T-cell (primary cell): ENCODE data around the gene IST1. TPM values are rescaled to one million over a fixed set of nuclear protein-coding genes. Genes with fewer than 3 reads are reported as not detected.

Source experiments
- ATAC-seq, 4 experiments: fragments of 200-7000 bp in 3 of 4; fragments of 150-1000 bp in 1 of 4; cut with Tn5 transposase; replicated peaks in 1 of 4; 1 replicate in 3 of 4; 2 replicates in 1 of 4; pipeline ENCODE4 v1.10.0; 2021; ENCODE audit warnings: moderate library complexity in 3 of 4, mild to moderate bottlenecking in 2 of 4, moderate number of reproducible peaks in 1 of 4
- CTCF ChIA-PET, 2 donors: fragments of 300-600 bp; sonication (Branson Sonifier 250); formaldehyde crosslinking; loops; one replicate each; lab custom pipeline; 2022; ENCODE audit warnings: antibody characterized with exemption in 2 of 2; lab: Charles Lee
- POLR2A ChIA-PET, 2 donors: fragments of 300-600 bp; sonication (Branson Sonifier 250); formaldehyde crosslinking; loops; one replicate each; lab custom pipeline; 2022; ENCODE audit warnings: antibody characterized with exemption in 2 of 2; lab: Charles Lee
- DNase-seq, 35 experiments: peaks; one replicate each; pipeline versions ENCODE4 v3.0.0 to v3.0.0-alpha.2; 2013 to 2023
- H3K27ac ChIP-seq: one replicate; pipeline ENCODE4 v1.5.1; 2013; ENCODE audit warnings: low read length
- H3K27me3 ChIP-seq, 2 experiments: replicated peaks in 1 of 2; 1 replicate in 1 of 2; 2 replicates in 1 of 2; pipeline versions ENCODE4 v1.6.1 to v1.7.0; 2013; ENCODE audit warnings: low read length in 1 of 2, mixed read lengths in 1 of 2; ENCODE audit not compliant: control insufficient read depth in 2 of 2, insufficient read depth in 2 of 2; ENCODE audit errors: extremely low read depth in 1 of 2
- H3K36me3 ChIP-seq, 2 donors: 1 replicate in 1 of 2; 2 replicates in 1 of 2; pipeline versions ENCODE4 v1.6.1 to v1.7.0; 2013; ENCODE audit warnings: low read length in 1 of 2; ENCODE audit not compliant: control insufficient read depth in 2 of 2, insufficient read depth in 1 of 2; ENCODE audit errors: extremely low read depth in 1 of 2
- H3K4me1 ChIP-seq, 2 experiments: 1 replicate in 1 of 2; 2 replicates in 1 of 2; pipeline versions ENCODE4 v1.6.1 to v1.7.0; 2013; ENCODE audit warnings: low read length in 2 of 2, mixed read lengths in 1 of 2; ENCODE audit not compliant: insufficient read depth in 2 of 2, control insufficient read depth in 1 of 2; ENCODE audit errors: extremely low read depth in 1 of 2
- H3K4me3 ChIP-seq, 2 donors: 1 replicate in 1 of 2; 2 replicates in 1 of 2; pipeline versions ENCODE4 v1.5.1 to v1.7.0; 2013; ENCODE audit warnings: mild to moderate bottlenecking in 2 of 2, low read length in 1 of 2, moderate library complexity in 1 of 2; ENCODE audit not compliant: control insufficient read depth in 1 of 2; ENCODE audit errors: extremely low read depth in 1 of 2
- H3K9me3 ChIP-seq: 2 replicates; pipeline ENCODE4 v1.7.0; 2013
- H3K27ac Mint-ChIP-seq, 2 donors: one replicate each; pipeline ENCODE4 v1.8.0; 2020 to 2021; ENCODE audit warnings: mild to moderate bottlenecking in 2 of 2, mixed read lengths in 2 of 2
- H3K27me3 Mint-ChIP-seq, 2 donors: one replicate each; pipeline ENCODE4 v1.8.0; 2021 to 2022; ENCODE audit warnings: mixed read lengths in 2 of 2
- H3K36me3 Mint-ChIP-seq: one replicate; pipeline ENCODE4 v1.8.0; 2021; ENCODE audit warnings: mixed read lengths
- H3K4me1 Mint-ChIP-seq, 3 donors: one replicate each; pipeline ENCODE4 v1.8.0; 2020 to 2022; ENCODE audit warnings: mixed read lengths in 3 of 3, mild to moderate bottlenecking in 1 of 3
- H3K4me3 Mint-ChIP-seq, 3 donors: one replicate each; pipeline ENCODE4 v1.8.0; 2020 to 2022; ENCODE audit warnings: mild to moderate bottlenecking in 3 of 3, mixed read lengths in 3 of 3, moderate library complexity in 3 of 3
- H3K9me3 Mint-ChIP-seq, 3 donors: one replicate each; pipeline ENCODE4 v1.8.0; 2020 to 2022; ENCODE audit warnings: mixed read lengths in 3 of 3
- WGBS: methylation state at CpG from one replicate; pipeline ENCODE4 v1.1.5; 2013; ENCODE audit warnings: missing lambda C conversion rate; ENCODE audit not compliant: insufficient coverage; 5-methylcytosine and 5-hydroxymethylcytosine counted together
- total RNA-seq, 35 experiments: library from RNA in 6 of 35; stranded (reverse) in 6 of 35; fragments of 120-200 nt in 1 of 35; gene quantifications; one replicate each; pipeline versions ENCODE4 v1.2.1 to v1.2.4 and lab custom pipeline; 2013 to 2026

Gene IST1
- total RNA-seq, 5 donors from 2014 or later (not counting 1 experiment from before 2014, with no cell fraction given) = 249 to 278 (median 263) TPM

DNA sequence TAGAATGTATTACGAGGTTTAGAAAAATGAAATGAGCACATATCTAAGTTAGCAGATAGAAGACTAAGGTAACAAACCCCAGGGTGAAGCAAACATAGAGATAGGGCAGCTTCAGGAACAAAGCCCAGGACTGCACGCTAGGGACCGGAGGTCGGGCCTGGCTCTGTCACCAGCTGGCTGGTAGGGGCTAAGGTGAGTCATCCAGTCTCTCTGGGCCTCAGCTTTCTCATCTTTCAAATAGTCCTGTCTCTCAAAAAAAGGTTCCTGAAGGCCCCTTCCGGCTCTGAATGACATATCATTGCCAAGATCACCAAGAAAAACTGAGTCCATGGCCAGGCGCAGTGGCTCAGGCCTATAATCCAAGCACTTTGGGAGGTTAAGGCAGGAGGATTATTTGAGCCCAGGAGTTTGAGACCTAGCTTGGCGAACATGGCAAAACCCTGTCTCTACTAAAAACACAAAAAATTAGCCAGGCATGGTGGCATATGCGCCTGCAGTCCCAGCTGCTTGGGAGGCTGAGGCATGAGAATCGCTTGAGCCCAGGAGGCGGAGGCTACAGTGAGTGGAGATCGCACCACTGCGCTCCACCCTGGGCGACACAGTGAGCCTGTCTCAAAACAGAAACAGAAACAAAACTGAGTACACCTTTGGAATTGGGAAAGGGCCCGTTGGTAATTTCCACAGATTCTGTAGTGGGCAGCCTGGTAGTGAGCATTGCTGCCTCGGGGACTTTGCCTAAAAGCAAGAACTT, 78.9 kb downstream of the IST1 start:
- POLR2A ChIA-PET = interaction anchor here in 1 of 2 donors (0.7 kb wide), 1 partner anchor 81 kb away, joined by 4 read pairs; no protein-coding TSS in a partner anchor
- no peaks in the 10 kb centered on the region for H3K4me1 Mint-ChIP-seq
- no peak overlapping the region for H3K27ac Mint-ChIP-seq
- Histone ChIP-seq H3K4me3 (no peak overlapping the region), H3K36me3 (no peaks in the 10 kb centered on the region), H3K27me3 (no peaks in the 10 kb centered on the region), H3K4me1 (no peaks in the 10 kb centered on the region), H3K9me3 (no peaks in the 10 kb centered on the region), H3K27ac (no peak overlapping the region)
- CTCF ChIA-PET = no interaction called here
- 89% methylated on average over 10 of the region's 15 CpGs for WGBS
- ATAC-seq (no peak), DNase-seq (no peak)
- H3K4me3 Mint-ChIP-seq = no peak overlapping the region
- H3K36me3 Mint-ChIP-seq = no peaks in the 10 kb centered on the region
- peaks cover 0 to 3% of the 10 kb centered on the region in 2 donors for H3K27me3 Mint-ChIP-seq
- H3K9me3 Mint-ChIP-seq = no peaks in the 10 kb centered on the region

Other genes with a start within 250 kb of the IST1 start
- 1 to 10 TPM; 7.6 to 9.9 (median 9.3) TPM for gene PHLPP2, start 170.8 kb upstream of the IST1 start, total RNA-seq
- gene AP1G1, start 86.7 kb upstream of the IST1 start, total RNA-seq = 100 to 1,000 TPM in 3 of 5 donors, 10 to 100 TPM in 2; 96.6 to 152 (median 101) TPM
- 10 to 100 TPM; 26.8 to 44.0 (median 29.3) TPM for gene ATXN1L, start 49.6 kb upstream of the IST1 start, total RNA-seq
- 10 to 100 TPM in 2 of 5 donors, 1 to 10 TPM in 3; 8.0 to 17.9 (median 9.3) TPM for gene ZNF821, start 11.3 kb upstream of the IST1 start, total RNA-seq
- under 1 TPM in 3 of 5 donors, not detected in 2; 0.08 to 0.20 (median 0.09) TPM for gene PKD1L3, start 104.9 kb downstream of the IST1 start, total RNA-seq
- gene DHODH, start 113.2 kb downstream of the IST1 start, total RNA-seq = 10 to 100 TPM in 4 of 5 donors, 1 to 10 TPM in 1; 6.0 to 11.9 (median 11.2) TPM
- 10 to 100 TPM in 3 of 5 donors, not detected in 2; 11.3 to 18.3 (median 12.4) TPM for gene HP, start 159.0 kb downstream of the IST1 start, total RNA-seq
- not detected for gene HPR, start 167.7 kb downstream of the IST1 start, total RNA-seq
- 10 to 100 TPM; 10.9 to 24.2 (median 19.4) TPM for gene TXNL4B, start 198.1 kb downstream of the IST1 start, total RNA-seq
- gene DHX38, start 198.3 kb downstream of the IST1 start, total RNA-seq = 100 to 1,000 TPM in 4 of 5 donors, 10 to 100 TPM in 1; 97.5 to 122 (median 116) TPM